ENCODE results near the gene UROS. TPM values are rescaled to one million over a fixed set of nuclear protein-coding genes. Genes with fewer than 3 reads are reported as not detected.

Gene UROS
- polyA plus RNA-seq, 4 donors, result 32.5 to 51.9 (median 38.5) TPM

Other genes starting within 250 kb of the UROS start
- gene TEX36, start 140.1 kb downstream of the UROS start, polyA plus RNA-seq, result not detected
- 10 to 100 TPM in 2 of 4 donors, 1 to 10 TPM in 2; 8.6 to 30.4 (median 11.2) TPM for gene EDRF1, start 103.5 kb downstream of the UROS start, polyA plus RNA-seq
- under 1 TPM in 2 of 4 donors, not detected in 2; 0.07 to 0.18 TPM for gene MMP21, start 47.4 kb downstream of the UROS start, polyA plus RNA-seq
- gene BCCIP, start 288 bp upstream of the UROS start, polyA plus RNA-seq, result 10 to 100 TPM; 46.7 to 64.9 (median 55.3) TPM
- gene DHX32, start 58.0 kb upstream of the UROS start, polyA plus RNA-seq, result 10 to 100 TPM; 24.0 to 40.6 (median 28.0) TPM
- 1 to 10 TPM; 1.5 to 4.0 (median 2.8) TPM for gene FANK1, start 73.3 kb upstream of the UROS start, polyA plus RNA-seq

Measured in small intestine (tissue), 4 donors.